Colonic mucosa (tissue), 4 donors: Measurements from ENCODE around the gene MT1M. TPM values are rescaled to one million over a fixed set of nuclear protein-coding genes. Genes with fewer than 3 reads are reported as not detected.
"Not testable (repeated sequence)": the region's sequence is repeated elsewhere in the genome, so short reads cannot be mapped to it uniquely, and the experiment has no call there.

ENCODE experiments used
- DNase-seq: peaks from one replicate; pipeline ENCODE4 v3.0.0-alpha.2; 2020
- H3K27ac ChIP-seq: fragments of 200-600 bp; one replicate; pipeline ENCODE4 v1.8.0; 2021
- H3K27me3 ChIP-seq: fragments of 200-600 bp; one replicate; pipeline ENCODE4 v1.8.0; 2021
- H3K36me3 ChIP-seq: fragments of 200-600 bp; one replicate; pipeline ENCODE4 v1.8.0; 2021
- H3K4me1 ChIP-seq: fragments of 200-600 bp; one replicate; pipeline ENCODE4 v1.8.0; 2021; ENCODE audit warnings: mild to moderate bottlenecking
- H3K4me3 ChIP-seq: fragments of 200-600 bp; one replicate; pipeline ENCODE4 v1.8.0; 2021
- H3K9ac ChIP-seq, 2 donors: one replicate each; pipeline ENCODE4 v1.7.0; 2013; ENCODE audit warnings: control low read depth in 2 of 2, low read depth in 2 of 2, low read length in 2 of 2
- H3K9me3 ChIP-seq: fragments of 200-600 bp; one replicate; pipeline ENCODE4 v1.8.0; 2021
- intact Hi-C: fragments of 100-400 bp; cut with DNase I; formaldehyde crosslinking; loops from one replicate; pipeline ENCODE4 v1.14.1; 2022
- total RNA-seq, 2 donors: library from RNA; stranded (reverse); fragmentation: NEBNext Ultra II Directional in 1 of 2; extraction: Animal tissue kit (Norgen Biotek cat#: 25700) in 1 of 2; gene quantifications; one replicate each; pipeline ENCODE4 v1.2.1, GENCODE V29; 2021
- TF ChIP-seq, protein P1 (sequence below): fragments of 200-600 bp; IDR thresholded peaks from one replicate; pipeline ENCODE4 v1.8.0; 2022; ENCODE audit warnings: antibody characterized with exemption, mild to moderate bottlenecking
- donor health status: healthy.
- donor health status: DM: no; HTN: no; CAD: no.
- donor health status: DM: no; HTN: no; CAD: no.

MT1M gene
- total RNA-seq: 10 to 100 TPM; 19.0 to 21.2 TPM

DNA sequence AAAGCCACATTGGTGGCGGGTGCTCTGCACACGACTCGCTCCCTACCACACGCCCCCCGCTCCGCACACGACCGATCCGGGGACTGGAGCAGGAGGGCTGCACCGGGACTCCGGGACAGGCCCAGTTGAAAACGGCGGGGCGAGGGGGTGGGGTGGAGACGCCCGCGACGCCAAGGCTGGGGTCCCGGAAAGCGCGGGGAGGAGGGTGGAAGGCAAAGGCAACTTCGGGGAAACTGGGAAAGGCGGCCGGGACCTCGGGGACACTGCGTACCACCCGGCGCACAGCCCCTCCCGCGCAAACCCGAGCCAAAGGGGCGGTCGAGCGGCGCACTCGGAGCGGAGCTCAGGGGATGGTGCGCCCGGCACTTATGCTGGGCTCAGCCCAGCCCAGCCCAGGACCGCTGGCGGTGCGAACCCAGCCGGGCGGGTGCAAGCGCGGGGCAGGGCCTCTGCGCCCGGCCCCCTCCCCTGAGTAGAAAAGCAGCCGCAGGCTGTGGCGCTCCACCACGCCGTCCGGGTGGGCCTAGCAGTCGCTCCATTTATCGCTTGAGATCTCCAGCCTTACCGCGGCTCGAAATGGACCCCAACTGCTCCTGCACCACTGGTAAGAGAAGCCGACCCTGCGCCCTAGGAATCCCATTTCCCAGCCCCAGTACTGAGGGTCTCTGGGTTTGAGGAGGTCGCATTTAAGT is at the start of gene MT1M:
Gene MT1M, plus strand, starts transcription at position 504 of the 692 bp plus-strand sequence. Its CDS starts 73 bp downstream, at position 577.
- TF ChIP-seq, protein P1, sequence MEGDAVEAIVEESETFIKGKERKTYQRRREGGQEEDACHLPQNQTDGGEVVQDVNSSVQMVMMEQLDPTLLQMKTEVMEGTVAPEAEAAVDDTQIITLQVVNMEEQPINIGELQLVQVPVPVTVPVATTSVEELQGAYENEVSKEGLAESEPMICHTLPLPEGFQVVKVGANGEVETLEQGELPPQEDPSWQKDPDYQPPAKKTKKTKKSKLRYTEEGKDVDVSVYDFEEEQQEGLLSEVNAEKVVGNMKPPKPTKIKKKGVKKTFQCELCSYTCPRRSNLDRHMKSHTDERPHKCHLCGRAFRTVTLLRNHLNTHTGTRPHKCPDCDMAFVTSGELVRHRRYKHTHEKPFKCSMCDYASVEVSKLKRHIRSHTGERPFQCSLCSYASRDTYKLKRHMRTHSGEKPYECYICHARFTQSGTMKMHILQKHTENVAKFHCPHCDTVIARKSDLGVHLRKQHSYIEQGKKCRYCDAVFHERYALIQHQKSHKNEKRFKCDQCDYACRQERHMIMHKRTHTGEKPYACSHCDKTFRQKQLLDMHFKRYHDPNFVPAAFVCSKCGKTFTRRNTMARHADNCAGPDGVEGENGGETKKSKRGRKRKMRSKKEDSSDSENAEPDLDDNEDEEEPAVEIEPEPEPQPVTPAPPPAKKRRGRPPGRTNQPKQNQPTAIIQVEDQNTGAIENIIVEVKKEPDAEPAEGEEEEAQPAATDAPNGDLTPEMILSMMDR: no peak
- peak within 1 kb of the TSS; percentile 50 for H3K4me3 ChIP-seq
- H3K9ac ChIP-seq: peak within 1 kb of the TSS; percentile 63 to 91
- DNase-seq: no peak
- H3K27me3 ChIP-seq: peaks cover 11% of the 10 kb centered on the region
- H3K4me1 ChIP-seq: no peaks in the 10 kb centered on the region
- H3K27ac ChIP-seq: peak within 1 kb of the TSS; percentile 9
- no peaks in the 10 kb centered on the region for H3K9me3 ChIP-seq
- intact Hi-C loops: no loop called here
- no peaks in the 10 kb centered on the region for H3K36me3 ChIP-seq

GRCh38 chr16:56582911-56583310 is 49.5 kb upstream of the MT1M start:
- H3K4me1 ChIP-seq, H3K4me3 ChIP-seq, H3K27me3 ChIP-seq, H3K9ac ChIP-seq, H3K36me3 ChIP-seq, H3K27ac ChIP-seq, DNase-seq, intact Hi-C loops, H3K9me3 ChIP-seq: not testable (repeated sequence)

DNA sequence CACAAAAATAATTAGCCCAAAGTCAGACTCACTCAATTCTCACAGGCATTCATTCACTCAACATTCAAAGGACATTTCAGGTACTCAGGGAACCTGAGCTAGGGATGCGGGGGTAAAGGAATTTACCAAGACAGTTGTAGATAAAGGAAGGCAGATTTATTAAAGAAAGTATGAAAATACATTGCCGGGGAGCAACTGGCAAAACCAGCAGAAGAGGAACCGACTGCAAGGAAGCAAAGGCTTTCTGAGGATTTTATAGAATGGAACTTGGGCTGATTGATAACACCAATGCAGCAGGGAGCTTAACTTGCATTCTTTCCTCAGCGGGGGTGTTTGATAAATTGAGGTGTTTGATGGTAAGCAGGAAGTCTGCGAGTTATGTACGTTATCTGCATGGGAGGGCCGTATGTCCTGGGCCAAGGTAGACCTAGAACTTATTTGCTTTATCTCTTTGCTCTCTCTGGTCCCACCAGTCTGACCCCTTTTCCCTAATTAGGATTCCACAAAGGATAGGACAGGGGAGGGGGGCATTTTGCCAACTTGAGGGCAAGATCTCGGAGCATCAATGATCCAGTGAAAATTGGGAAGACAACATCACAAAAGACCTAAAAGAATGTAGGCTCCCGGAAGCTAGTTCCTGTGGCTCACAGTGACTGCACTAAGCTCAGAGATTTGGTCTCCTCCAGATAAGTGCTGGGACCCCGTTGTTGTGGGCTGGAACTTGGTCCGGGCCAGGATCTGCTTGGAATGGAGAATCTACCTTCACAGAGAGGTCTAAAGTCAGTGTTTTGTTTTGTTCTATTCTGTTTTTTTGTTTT is 48.9 kb upstream of the MT1M start:
- no peak for DNase-seq
- no peak overlapping the region for H3K4me3 ChIP-seq
- no peaks in the 10 kb centered on the region for H3K27me3 ChIP-seq
- no peaks in the 10 kb centered on the region for H3K4me1 ChIP-seq
- TF ChIP-seq, protein P1: no peak
- no peak overlapping the region for H3K27ac ChIP-seq
- intact Hi-C loops: no loop called here
- no peak overlapping the region for H3K9ac ChIP-seq
- no peaks in the 10 kb centered on the region for H3K36me3 ChIP-seq
- no peaks in the 10 kb centered on the region for H3K9me3 ChIP-seq

GRCh38 chr16:56584276-56584675 is 48.2 kb upstream of the MT1M start:
- intact Hi-C loops: no loop called here
- TF ChIP-seq, protein P1: no peak
- peaks cover 6% of the 10 kb centered on the region for H3K27me3 ChIP-seq
- no peak for DNase-seq
- H3K9me3 ChIP-seq: no peaks in the 10 kb centered on the region
- H3K4me1 ChIP-seq: no peaks in the 10 kb centered on the region
- no peaks in the 10 kb centered on the region for H3K36me3 ChIP-seq
- H3K4me3 ChIP-seq: no peak overlapping the region
- no peak overlapping the region for H3K27ac ChIP-seq
- H3K9ac ChIP-seq: no peak overlapping the region

DNA sequence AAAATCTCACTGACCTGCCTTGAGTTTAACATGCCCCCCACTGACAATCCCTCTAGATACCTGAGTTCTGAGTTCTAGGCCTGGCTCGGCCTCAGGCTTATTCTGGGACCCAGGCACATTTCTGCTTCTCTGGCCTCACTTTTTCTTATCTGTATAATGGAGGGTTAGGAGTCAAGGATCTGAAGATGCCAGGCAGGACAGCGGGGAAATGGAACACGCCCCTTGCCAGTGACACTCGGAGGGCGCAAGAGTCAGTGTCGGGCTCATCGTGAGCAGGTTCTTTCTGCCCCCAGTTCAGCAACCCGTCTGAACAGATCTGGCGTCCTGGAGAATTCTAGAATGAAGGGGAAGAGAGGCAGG is 43.7 kb upstream of the MT1M start:
- peak overlapping the region; percentile 37 for H3K4me3 ChIP-seq
- intact Hi-C loops: no loop called here
- TF ChIP-seq, protein P1: no peak
- no peak for DNase-seq
- no peaks in the 10 kb centered on the region for H3K36me3 ChIP-seq
- H3K9ac ChIP-seq: no peak overlapping the region
- no peaks in the 10 kb centered on the region for H3K9me3 ChIP-seq
- H3K27ac ChIP-seq: no peak overlapping the region
- H3K27me3 ChIP-seq: peaks cover 18% of the 10 kb centered on the region
- H3K4me1 ChIP-seq: peaks cover 6% of the 10 kb centered on the region
